ENCODE data around the gene ENPP3. TPM values are rescaled to one million over a fixed set of nuclear protein-coding genes. Genes with fewer than 3 reads are reported as not detected.

ENPP3 gene
- total RNA-seq, 1 experiment from 2014 or later: 0.15 TPM

DNA sequence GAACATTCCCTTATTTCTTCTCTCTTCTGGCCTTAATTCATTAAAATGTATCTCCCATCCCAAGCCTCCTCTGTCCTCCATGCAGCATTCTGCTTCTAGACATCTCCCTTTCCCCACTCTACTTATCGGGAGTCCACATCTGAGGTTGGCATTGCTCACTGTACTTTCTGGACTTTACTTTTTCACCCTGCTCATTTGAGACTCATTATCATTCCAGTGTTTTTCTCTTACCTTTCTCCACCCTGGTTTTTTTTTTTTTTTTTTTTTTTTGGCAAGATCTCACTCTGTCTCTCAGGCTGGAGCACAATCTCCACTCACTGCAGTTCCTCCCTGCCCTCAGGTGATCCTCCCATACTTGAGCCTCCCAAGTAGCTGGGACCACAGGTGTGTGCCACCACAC is 4.5 kb downstream of the ENPP3 start:
- Histone ChIP-seq H3K79me2 (ENCODE audit: insufficient read depth, low read length) (no peaks in the 10 kb centered on the region), H3K56ac (ENCODE audit: insufficient read length, low read depth, low read length) (no peak overlapping the region), H4K8ac (replicated peaks; ENCODE audit: insufficient read length, low read depth, low read length) (no peak overlapping the region), H3K23ac (ENCODE audit: insufficient read length, low read depth, low read length) (no peak overlapping the region), H2BK15ac (ENCODE audit: low read depth, low read length) (no peak overlapping the region), H2BK12ac (ENCODE audit: insufficient read length, low read depth, low read length) (no peak overlapping the region), H3K4ac (ENCODE audit: low read depth, low read length) (no peak overlapping the region), H3K27ac (ENCODE audit: insufficient read length, low read depth, low read length) (no peak overlapping the region), H3K14ac (ENCODE audit: insufficient read depth, low read length) (no peak overlapping the region), H3K9ac (ENCODE audit: extremely low read depth, insufficient read length, low read length) (no peak overlapping the region), H3K23me2 (ENCODE audit: insufficient read length, low read depth, low read length, poor library complexity, severe bottlenecking) (no peaks in the 10 kb centered on the region), H4K20me1 (ENCODE audit: control insufficient read depth, insufficient read depth, insufficient read length) (no peaks in the 10 kb centered on the region), H2BK20ac (ENCODE audit: low read depth, low read length, poor library complexity, severe bottlenecking) (no peak overlapping the region), H3T11ph (ENCODE audit: low read length) (no peak overlapping the region), H2BK5ac (ENCODE audit: insufficient read length, low read length) (no peak overlapping the region), H2AFZ (ENCODE audit: low read length) (no peak overlapping the region), H3K9me3 (ENCODE audit: control insufficient read depth, low read depth, low read length) (no peaks in the 10 kb centered on the region), H4K91ac (ENCODE audit: insufficient read length, low read depth, low read length) (no peak overlapping the region), H3K4me1 (ENCODE audit: insufficient read depth, low read length) (no peaks in the 10 kb centered on the region), H3K4me2 (ENCODE audit: insufficient read depth, insufficient read length, low read length) (no peak overlapping the region), H3K27me3 (ENCODE audit: insufficient read depth, low read length) (no peaks in the 10 kb centered on the region), H2AK5ac (ENCODE audit: insufficient read length, low read length) (no peak overlapping the region), H3K79me1 (ENCODE audit: insufficient read depth, low read depth, low read length, poor library complexity, severe bottlenecking) (no peaks in the 10 kb centered on the region), H4K5ac (ENCODE audit: insufficient read length, low read depth, low read length) (no peak overlapping the region), H2BK120ac (ENCODE audit: low read depth, low read length, poor library complexity, severe bottlenecking) (no peak overlapping the region), H3K18ac (ENCODE audit: insufficient read length, low read depth, low read length) (no peak overlapping the region)
- Mint-ChIP-seq H3K4me3 (no peak overlapping the region), H3K4me1 (no peaks in the 10 kb centered on the region), H3K9me3 (no peaks in the 10 kb centered on the region), H3K27ac (no peak overlapping the region), H3K27me3 (ENCODE audit: low read depth) (no peaks in the 10 kb centered on the region), H3K36me3 (ENCODE audit: insufficient read depth in 1 of 3, low read depth in 3 of 3) (no peaks in the 10 kb centered on the region)
- whole genome bisulfite sequencing (ENCODE audit: extremely low coverage, insufficient read length, low lambda C conversion rate): no CpG with 5 or more reads among the region's 1 CpG
- DNase-seq: no peak
- TF ChIP-seq, protein P1, sequence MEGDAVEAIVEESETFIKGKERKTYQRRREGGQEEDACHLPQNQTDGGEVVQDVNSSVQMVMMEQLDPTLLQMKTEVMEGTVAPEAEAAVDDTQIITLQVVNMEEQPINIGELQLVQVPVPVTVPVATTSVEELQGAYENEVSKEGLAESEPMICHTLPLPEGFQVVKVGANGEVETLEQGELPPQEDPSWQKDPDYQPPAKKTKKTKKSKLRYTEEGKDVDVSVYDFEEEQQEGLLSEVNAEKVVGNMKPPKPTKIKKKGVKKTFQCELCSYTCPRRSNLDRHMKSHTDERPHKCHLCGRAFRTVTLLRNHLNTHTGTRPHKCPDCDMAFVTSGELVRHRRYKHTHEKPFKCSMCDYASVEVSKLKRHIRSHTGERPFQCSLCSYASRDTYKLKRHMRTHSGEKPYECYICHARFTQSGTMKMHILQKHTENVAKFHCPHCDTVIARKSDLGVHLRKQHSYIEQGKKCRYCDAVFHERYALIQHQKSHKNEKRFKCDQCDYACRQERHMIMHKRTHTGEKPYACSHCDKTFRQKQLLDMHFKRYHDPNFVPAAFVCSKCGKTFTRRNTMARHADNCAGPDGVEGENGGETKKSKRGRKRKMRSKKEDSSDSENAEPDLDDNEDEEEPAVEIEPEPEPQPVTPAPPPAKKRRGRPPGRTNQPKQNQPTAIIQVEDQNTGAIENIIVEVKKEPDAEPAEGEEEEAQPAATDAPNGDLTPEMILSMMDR (conservative IDR thresholded peaks at IDR 0.05): no peak

Data from H9 (cell line).